Prostate gland (tissue), 2 donors: ENCODE data around the gene TYMP. TPM values are rescaled to one million over a fixed set of nuclear protein-coding genes. Genes with fewer than 3 reads are reported as not detected.
"Not testable (repeated sequence)": the region's sequence is repeated elsewhere in the genome, so short reads cannot be mapped to it uniquely, and the experiment has no call there.

Source experiments
- DNase-seq: peaks from one replicate; pipeline ENCODE4 v3.0.0-alpha.2; 2019; ENCODE audit warnings: low spot score
- H3K27ac ChIP-seq, 2 donors: fragments of 200-600 bp; sonication (generic); 2 replicates each; pipeline ENCODE4 v1.5.1; 2017 to 2019
- H3K27me3 ChIP-seq: fragments of 200-600 bp; sonication (generic); replicated peaks from 2 replicates; pipeline ENCODE4 v1.5.1; 2019; ENCODE audit not compliant: insufficient read depth
- H3K36me3 ChIP-seq, 2 donors: fragments of 200-600 bp; sonication (generic); 1 replicate in 1 of 2; 2 replicates in 1 of 2; pipeline versions ENCODE4 v1.5.1 to v1.8.1; 2017 to 2019
- H3K4me1 ChIP-seq: fragments of 200-600 bp; sonication (generic); replicated peaks from 2 replicates; pipeline ENCODE4 v1.5.1; 2019
- H3K4me3 ChIP-seq, 2 donors: fragments of 200-600 bp; sonication (generic); 2 replicates each; pipeline ENCODE4 v1.5.1; 2017 to 2019
- H3K9me3 ChIP-seq: fragments of 200-600 bp; sonication (generic); 2 replicates; pipeline ENCODE4 v1.5.1; 2017
- POLR2A ChIP-seq: fragments of 450-650 bp; IDR thresholded peaks from one replicate; pipeline ENCODE4 v1.6.1; 2016; ENCODE audit warnings: antibody characterized with exemption, mild to moderate bottlenecking
- POLR2AphosphoS5 ChIP-seq: sonication (generic); formaldehyde crosslinking; IDR thresholded peaks from one replicate; pipeline ENCODE4 v1.6.1; 2017; ENCODE audit warnings: antibody characterized with exemption
- WGBS: methylation state at CpG from one replicate; pipeline ENCODE4 v1.1.5; 2018; 5-methylcytosine and 5-hydroxymethylcytosine counted together
- intact Hi-C: fragments of 100-400 bp; cut with DNase I; formaldehyde crosslinking; loops from one replicate; pipeline ENCODE4 v1.14.2; 2022
- total RNA-seq, 2 donors: library from RNA; depleted of rRNA; stranded (reverse); fragments of >200 nt; gene quantifications; one replicate each; pipeline ENCODE4 v1.1.0, GENCODE V29; 2016
- TF ChIP-seq, protein P1 (sequence below), 4 experiments: fragments of 200-600 bp in 2 of 4; fragments of 450-650 bp in 2 of 4; sonication (generic) in 2 of 4; IDR thresholded peaks; 1 replicate in 3 of 4; 2 replicates in 1 of 4; pipeline ENCODE4 v1.5.1; 2016 to 2019; ENCODE audit warnings: antibody characterized with exemption in 4 of 4, mild to moderate bottlenecking in 2 of 4, moderate library complexity in 2 of 4

TYMP gene
- total RNA-seq, 2 donors from 2014 or later: 35.8 to 42.8 TPM

- no peaks in the 10 kb centered on the region for H3K36me3 ChIP-seq
- no peak overlapping the region for H3K4me3 ChIP-seq
- no peaks in the 10 kb centered on the region for H3K27me3 ChIP-seq
- intact Hi-C loops: no loop called here
- peaks cover 4% of the 10 kb centered on the region for H3K4me1 ChIP-seq
- no peak overlapping the region for H3K27ac ChIP-seq
- TF ChIP-seq POLR2A (no peak), POLR2AphosphoS5 (no peak)
- TF ChIP-seq, protein P1, sequence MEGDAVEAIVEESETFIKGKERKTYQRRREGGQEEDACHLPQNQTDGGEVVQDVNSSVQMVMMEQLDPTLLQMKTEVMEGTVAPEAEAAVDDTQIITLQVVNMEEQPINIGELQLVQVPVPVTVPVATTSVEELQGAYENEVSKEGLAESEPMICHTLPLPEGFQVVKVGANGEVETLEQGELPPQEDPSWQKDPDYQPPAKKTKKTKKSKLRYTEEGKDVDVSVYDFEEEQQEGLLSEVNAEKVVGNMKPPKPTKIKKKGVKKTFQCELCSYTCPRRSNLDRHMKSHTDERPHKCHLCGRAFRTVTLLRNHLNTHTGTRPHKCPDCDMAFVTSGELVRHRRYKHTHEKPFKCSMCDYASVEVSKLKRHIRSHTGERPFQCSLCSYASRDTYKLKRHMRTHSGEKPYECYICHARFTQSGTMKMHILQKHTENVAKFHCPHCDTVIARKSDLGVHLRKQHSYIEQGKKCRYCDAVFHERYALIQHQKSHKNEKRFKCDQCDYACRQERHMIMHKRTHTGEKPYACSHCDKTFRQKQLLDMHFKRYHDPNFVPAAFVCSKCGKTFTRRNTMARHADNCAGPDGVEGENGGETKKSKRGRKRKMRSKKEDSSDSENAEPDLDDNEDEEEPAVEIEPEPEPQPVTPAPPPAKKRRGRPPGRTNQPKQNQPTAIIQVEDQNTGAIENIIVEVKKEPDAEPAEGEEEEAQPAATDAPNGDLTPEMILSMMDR (IDR thresholded peaks at IDR 0.05): no peak
- no peaks in the 10 kb centered on the region for H3K9me3 ChIP-seq
- WGBS: 73% methylated on average over 3 of the region's 3 CpGs
- DNase-seq: no peak
Observed at GRCh38 chr22:50536226-50536625, 6.4 kb upstream of the TYMP start.

- H3K27ac ChIP-seq: no peak overlapping the region
- peaks cover 8% of the 10 kb centered on the region for H3K4me1 ChIP-seq
- TF ChIP-seq POLR2AphosphoS5 (no peak), POLR2A (no peak)
- TF ChIP-seq, protein P1 (IDR thresholded peaks at IDR 0.05): no peak
- H3K36me3 ChIP-seq: no peaks in the 10 kb centered on the region
- DNase-seq: no peak
- 90% methylated on average over 8 of the region's 8 CpGs for WGBS
- H3K27me3 ChIP-seq: no peaks in the 10 kb centered on the region
- no peak overlapping the region for H3K4me3 ChIP-seq
- intact Hi-C loops: no loop called here
- no peaks in the 10 kb centered on the region for H3K9me3 ChIP-seq
Observed at GRCh38 chr22:50535113-50535512, 5.3 kb upstream of the TYMP start.

GRCh38 chr22:50533856-50534711, 4.3 kb upstream of the TYMP start:
- H3K4me1 ChIP-seq, intact Hi-C loops, H3K27me3 ChIP-seq, H3K4me3 ChIP-seq, DNase-seq, H3K9me3 ChIP-seq, H3K36me3 ChIP-seq: not testable (repeated sequence)
- WGBS: 37% methylated on average over 21 of the region's 21 CpGs
- H3K27ac ChIP-seq: peak overlapping the region in 1 of 2 donors; percentile 42

DNA sequence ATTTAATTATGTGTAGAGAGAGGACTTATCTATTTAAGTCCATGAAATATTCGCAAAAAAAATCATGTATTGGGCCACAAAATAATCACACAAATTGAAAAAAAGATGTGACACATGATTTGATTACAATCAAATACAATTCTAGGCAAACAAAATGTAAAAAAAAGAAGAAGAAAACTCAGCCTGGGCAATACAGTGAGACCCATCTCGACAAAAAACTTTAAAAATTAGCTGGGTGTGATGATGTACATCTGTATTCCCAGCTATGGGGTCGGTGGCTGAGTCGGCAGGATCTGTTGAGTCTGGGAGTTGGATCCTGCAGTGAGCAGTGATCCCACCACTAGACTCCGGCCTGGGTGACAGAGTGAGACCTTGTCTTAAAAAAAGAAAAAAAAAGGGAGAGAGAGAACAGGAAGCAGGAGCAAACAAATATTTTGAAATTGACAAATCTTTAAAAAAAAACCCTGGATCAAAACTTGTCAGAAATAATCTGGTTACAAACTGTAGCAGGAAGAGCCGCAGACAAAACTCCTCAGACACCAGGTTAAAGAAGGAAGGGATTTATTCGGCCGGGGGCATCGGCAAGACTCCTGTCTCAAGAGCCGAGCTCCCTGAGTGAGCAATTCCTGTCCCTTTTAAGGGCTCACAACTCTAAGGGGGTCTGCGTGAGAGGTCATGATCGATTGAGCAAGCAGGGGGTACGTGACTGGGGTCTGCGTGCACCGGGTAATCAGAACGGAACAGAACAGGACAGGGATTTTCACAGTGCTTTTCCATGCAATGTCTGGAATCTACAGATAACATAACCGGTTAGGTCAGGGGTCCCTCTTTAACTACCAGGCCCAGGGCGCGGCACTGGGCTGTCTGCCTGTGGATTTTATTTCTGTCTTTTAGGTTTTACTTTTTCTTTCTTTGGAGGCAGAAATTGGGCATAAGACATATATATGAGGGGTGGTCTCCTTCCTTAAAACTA, 3.3 kb upstream of the TYMP start:
- no peaks in the 10 kb centered on the region for H3K9me3 ChIP-seq
- no peaks in the 10 kb centered on the region for H3K27me3 ChIP-seq
- WGBS: 65% methylated on average over 19 of the region's 19 CpGs
- no peak for TF ChIP-seq POLR2AphosphoS5
- TF ChIP-seq, protein P1 (IDR thresholded peaks at IDR 0.05): no peak
- TF ChIP-seq POLR2A: no peak
- intact Hi-C loops: no loop called here
- no peak for DNase-seq
- no peaks in the 10 kb centered on the region for H3K36me3 ChIP-seq
- H3K4me1 ChIP-seq: peaks cover 8% of the 10 kb centered on the region
- no peak overlapping the region for H3K4me3 ChIP-seq
- peak overlapping the region; percentile 65 to 83 for H3K27ac ChIP-seq

DNA sequence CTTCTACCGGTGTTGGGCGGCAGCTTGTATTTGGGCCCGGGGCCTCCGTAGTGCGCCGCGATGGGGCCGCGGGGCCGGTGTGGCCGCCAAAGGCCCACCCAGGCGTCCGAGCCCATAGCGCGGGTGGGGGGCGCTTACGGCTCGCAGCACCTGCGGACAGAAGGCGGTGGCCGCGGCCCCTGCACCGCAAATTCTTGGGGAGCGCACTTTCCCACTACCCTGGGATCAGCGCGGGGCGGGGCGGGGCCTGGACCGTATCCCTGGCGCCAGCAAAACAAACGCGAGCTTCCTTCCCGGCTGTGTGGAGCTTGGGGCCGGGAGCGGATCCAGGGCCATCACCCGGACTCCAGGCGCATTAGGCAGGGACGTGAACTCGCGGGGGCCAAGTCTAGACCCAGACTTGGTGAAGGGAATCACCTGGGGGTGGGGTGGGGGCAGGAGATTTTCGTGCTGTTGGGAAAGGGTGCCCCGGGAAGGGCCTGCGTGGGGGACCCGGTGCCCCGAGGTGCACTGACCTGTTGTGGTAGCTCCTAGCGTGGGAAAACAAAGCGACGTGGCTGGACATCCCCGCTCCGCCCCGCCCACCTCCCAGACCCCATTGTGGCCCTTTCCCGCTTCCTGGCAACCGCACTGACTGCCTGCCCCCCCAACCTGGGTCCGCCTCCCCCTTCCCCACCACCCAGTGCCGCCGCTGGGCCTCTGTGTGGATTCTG, 2.3 kb upstream of the TYMP start:
- Histone ChIP-seq H3K9me3 (no peaks in the 10 kb centered on the region), H3K4me1 (peaks cover 8% of the 10 kb centered on the region), H3K27me3 (no peaks in the 10 kb centered on the region), H3K36me3 (no peaks in the 10 kb centered on the region), H3K4me3 (peak overlapping the region; percentile 36 to 43), H3K27ac (peak overlapping the region; percentile 65 to 83)
- peak; percentile 74 for DNase-seq
- intact Hi-C loops: no loop called here
- TF ChIP-seq, protein P1 (IDR thresholded peaks at IDR 0.05): no peak
- peak; percentile 66 for TF ChIP-seq POLR2A
- TF ChIP-seq POLR2AphosphoS5: peak; percentile 50
- 4% methylated on average over 34 of the region's 56 CpGs for WGBS
